Osteocyte (in vitro differentiated cells): ENCODE results near the gene ZBTB16. TPM values are rescaled to one million over a fixed set of nuclear protein-coding genes. Genes with fewer than 3 reads are reported as not detected.

Experiments
- DNase-seq: peaks from one replicate; pipeline ENCODE4 v3.0.0; 2021; ENCODE audit warnings: mixed read lengths; ENCODE audit not compliant: unreplicated experiment; ENCODE audit errors: extremely low spot score
- H3K27ac Mint-ChIP-seq: one replicate; pipeline ENCODE4 v1.8.0; 2021; ENCODE audit warnings: mild to moderate bottlenecking, mixed read lengths; ENCODE audit not compliant: unreplicated experiment
- H3K27me3 Mint-ChIP-seq: one replicate; pipeline ENCODE4 v1.8.0; 2021; ENCODE audit warnings: mixed read lengths; ENCODE audit not compliant: unreplicated experiment
- H3K36me3 Mint-ChIP-seq: one replicate; pipeline ENCODE4 v1.8.0; 2021; ENCODE audit warnings: mixed read lengths; ENCODE audit not compliant: unreplicated experiment
- H3K4me1 Mint-ChIP-seq: one replicate; pipeline ENCODE4 v1.8.0; 2021; ENCODE audit warnings: mixed read lengths; ENCODE audit not compliant: unreplicated experiment
- H3K4me3 Mint-ChIP-seq: one replicate; pipeline ENCODE4 v1.8.0; 2021; ENCODE audit warnings: mild to moderate bottlenecking, moderate library complexity, mixed read lengths; ENCODE audit not compliant: unreplicated experiment
- H3K9me3 Mint-ChIP-seq: one replicate; pipeline ENCODE4 v1.8.0; 2021; ENCODE audit warnings: mixed read lengths; ENCODE audit not compliant: unreplicated experiment
- total RNA-seq: library from RNA; stranded (reverse); gene quantifications from 2 replicates; pipeline ENCODE4 v1.2.1, GENCODE V29; 2021
- TF ChIP-seq, protein P1 (sequence below): fragments of 200-600 bp; sonication (generic); IDR thresholded peaks from 2 replicates; pipeline ENCODE4 v1.5.0; 2021; ENCODE audit warnings: antibody characterized with exemption, mild to moderate bottlenecking, moderate library complexity

ZBTB16 gene
- total RNA-seq, 1 donor from 2014 or later = 20.3 TPM

GRCh38 chr11:114081641-114082414, 22.3 kb downstream of the ZBTB16 start:
- TF ChIP-seq, protein P1, sequence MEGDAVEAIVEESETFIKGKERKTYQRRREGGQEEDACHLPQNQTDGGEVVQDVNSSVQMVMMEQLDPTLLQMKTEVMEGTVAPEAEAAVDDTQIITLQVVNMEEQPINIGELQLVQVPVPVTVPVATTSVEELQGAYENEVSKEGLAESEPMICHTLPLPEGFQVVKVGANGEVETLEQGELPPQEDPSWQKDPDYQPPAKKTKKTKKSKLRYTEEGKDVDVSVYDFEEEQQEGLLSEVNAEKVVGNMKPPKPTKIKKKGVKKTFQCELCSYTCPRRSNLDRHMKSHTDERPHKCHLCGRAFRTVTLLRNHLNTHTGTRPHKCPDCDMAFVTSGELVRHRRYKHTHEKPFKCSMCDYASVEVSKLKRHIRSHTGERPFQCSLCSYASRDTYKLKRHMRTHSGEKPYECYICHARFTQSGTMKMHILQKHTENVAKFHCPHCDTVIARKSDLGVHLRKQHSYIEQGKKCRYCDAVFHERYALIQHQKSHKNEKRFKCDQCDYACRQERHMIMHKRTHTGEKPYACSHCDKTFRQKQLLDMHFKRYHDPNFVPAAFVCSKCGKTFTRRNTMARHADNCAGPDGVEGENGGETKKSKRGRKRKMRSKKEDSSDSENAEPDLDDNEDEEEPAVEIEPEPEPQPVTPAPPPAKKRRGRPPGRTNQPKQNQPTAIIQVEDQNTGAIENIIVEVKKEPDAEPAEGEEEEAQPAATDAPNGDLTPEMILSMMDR = no peak
- Mint-ChIP-seq H3K9me3 (no peaks in the 10 kb centered on the region), H3K36me3 (peaks cover 11% of the 10 kb centered on the region), H3K4me3 (no peak overlapping the region), H3K4me1 (peaks cover 52% of the 10 kb centered on the region), H3K27me3 (peaks cover 16% of the 10 kb centered on the region), H3K27ac (peak overlapping the region; percentile 55)
- DNase-seq = no peak

GRCh38 chr11:114082415-114082748, 22.9 kb downstream of the ZBTB16 start:
- no peaks in the 10 kb centered on the region for H3K9me3 Mint-ChIP-seq
- no peak for DNase-seq
- peaks cover 51% of the 10 kb centered on the region for H3K4me1 Mint-ChIP-seq
- TF ChIP-seq, protein P1 = no peak
- no peak overlapping the region for H3K4me3 Mint-ChIP-seq
- no peak overlapping the region for H3K27ac Mint-ChIP-seq
- peaks cover 17% of the 10 kb centered on the region for H3K27me3 Mint-ChIP-seq
- peaks cover 12% of the 10 kb centered on the region for H3K36me3 Mint-ChIP-seq

GRCh38 chr11:114082767-114083181, 23.3 kb downstream of the ZBTB16 start:
- DNase-seq = no peak
- H3K9me3 Mint-ChIP-seq = no peaks in the 10 kb centered on the region
- no peak overlapping the region for H3K4me3 Mint-ChIP-seq
- TF ChIP-seq, protein P1 = no peak
- no peak overlapping the region for H3K27ac Mint-ChIP-seq
- H3K36me3 Mint-ChIP-seq = peaks cover 14% of the 10 kb centered on the region
- peaks cover 47% of the 10 kb centered on the region for H3K4me1 Mint-ChIP-seq
- peaks cover 15% of the 10 kb centered on the region for H3K27me3 Mint-ChIP-seq

DNA sequence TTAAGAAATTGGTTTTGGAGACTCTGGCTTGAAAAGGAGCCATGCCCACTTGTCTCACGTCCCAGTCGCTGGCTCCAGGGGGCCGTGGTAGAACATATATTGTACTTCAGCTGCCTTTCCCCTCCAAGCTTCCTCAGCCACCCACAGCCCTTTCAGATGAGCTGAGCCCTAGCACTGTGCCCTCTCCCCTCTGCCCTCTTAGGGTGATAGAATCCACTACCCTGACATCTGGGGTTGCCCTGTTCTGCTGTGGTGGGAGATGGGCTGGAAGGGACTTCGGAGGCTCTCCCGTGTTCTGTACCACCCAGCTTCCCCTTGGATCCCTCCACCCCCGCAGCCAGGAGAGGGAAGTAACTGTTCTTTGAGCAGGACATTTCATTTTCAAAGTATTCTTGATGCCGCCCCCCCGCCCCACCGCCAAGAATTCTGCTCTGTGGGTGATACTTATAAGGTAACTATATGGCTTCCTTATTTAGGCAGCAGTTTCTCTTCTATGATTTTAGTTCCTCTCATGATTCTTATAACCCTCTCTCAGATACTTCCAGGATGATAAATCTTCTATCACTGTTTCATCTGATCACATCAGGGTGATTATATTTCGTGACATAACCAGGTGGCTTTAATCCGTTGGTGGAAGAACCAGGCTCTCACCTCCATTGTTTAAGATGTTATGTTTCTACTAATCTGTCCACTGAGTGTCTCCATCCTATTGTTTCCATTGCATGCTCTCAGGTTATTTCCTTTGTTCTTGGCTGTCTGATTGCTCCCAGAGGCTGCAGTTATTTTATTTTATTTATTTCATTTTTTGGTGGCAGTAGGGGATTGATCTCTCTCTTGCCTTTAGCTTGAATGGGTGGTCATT, 24.1 kb downstream of the ZBTB16 start:
- H3K27me3 Mint-ChIP-seq = peaks cover 11% of the 10 kb centered on the region
- H3K9me3 Mint-ChIP-seq = no peaks in the 10 kb centered on the region
- DNase-seq = no peak
- peaks cover 12% of the 10 kb centered on the region for H3K36me3 Mint-ChIP-seq
- peaks cover 44% of the 10 kb centered on the region for H3K4me1 Mint-ChIP-seq
- H3K27ac Mint-ChIP-seq = no peak overlapping the region
- no peak overlapping the region for H3K4me3 Mint-ChIP-seq
- TF ChIP-seq, protein P1 = no peak

GRCh38 chr11:114084414-114084813, 24.9 kb downstream of the ZBTB16 start:
- H3K36me3 Mint-ChIP-seq = peaks cover 14% of the 10 kb centered on the region
- H3K4me3 Mint-ChIP-seq = no peak overlapping the region
- H3K27ac Mint-ChIP-seq = no peak overlapping the region
- H3K4me1 Mint-ChIP-seq = peaks cover 36% of the 10 kb centered on the region
- peaks cover 11% of the 10 kb centered on the region for H3K27me3 Mint-ChIP-seq
- DNase-seq = no peak
- no peaks in the 10 kb centered on the region for H3K9me3 Mint-ChIP-seq
- TF ChIP-seq, protein P1 = no peak
